Stimulated activated CD4-positive, alpha-beta T cell treated with anti-CD3 and anti-CD28 coated beads, Interleukin-12 subunit alpha, Interleukin-12 subunit beta, amount 100 ng/mL, for 4 hours (primary cell): ENCODE data around the gene EIPR1.
A peak's percentile ranks its signal among the peaks of the same experiment; 100 is the strongest.

ENCODE experiments used
- DNase-seq: peaks from one replicate; pipeline ENCODE4 v3.0.0-alpha.2; 2020

EIPR1 gene

DNA sequence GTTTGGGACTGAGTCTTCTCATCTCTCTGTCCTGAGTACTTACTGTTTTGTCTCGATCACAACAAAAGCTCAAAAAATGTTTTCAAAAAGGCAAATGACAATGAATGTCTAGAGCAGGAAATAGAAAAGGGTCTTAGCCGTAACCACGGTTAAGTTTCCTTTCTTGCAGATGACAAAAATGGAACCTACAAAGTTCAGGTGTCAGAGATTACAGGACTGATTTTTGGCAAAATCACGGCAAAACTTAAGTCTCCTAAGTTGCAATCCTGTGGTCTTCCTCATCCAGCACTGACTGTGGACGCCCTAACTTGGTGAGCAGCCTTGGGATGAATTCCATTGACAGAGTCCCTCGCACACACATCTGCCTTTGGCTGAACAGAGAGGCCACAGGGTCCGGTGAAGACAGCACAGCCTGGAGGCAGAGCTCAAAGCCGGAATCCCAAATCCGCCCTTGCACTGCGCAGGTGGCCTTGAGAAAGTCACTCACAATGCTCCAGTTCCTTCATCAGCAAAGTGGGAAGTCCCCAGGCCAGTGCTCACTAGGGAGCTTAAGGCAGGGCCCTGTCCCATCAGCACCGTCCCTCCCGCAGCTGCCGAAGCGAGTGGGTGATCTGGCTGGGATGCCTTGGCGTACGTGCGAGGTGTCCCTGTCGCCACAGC lies 55.2 kb downstream of the EIPR1 start:
- DNase-seq = no peak

DNA sequence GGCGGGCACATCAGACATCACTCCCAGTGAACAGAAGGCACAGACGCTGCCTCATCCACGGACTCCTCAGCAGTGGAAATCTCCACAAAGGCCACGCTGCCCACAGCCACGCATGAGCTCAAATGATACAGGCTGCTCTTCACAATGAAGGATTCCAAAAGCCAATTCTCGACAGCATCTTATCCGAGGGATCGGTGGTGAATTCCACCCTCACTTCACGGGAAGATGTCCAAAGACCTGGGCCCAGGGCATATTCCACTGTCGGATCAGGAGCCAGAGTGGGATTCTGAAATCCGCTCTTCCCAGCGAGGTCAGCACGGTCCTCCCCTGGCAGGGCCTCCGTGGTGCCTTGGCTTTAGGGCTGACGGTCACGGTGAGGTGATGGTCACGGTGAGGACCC lies 55.8 kb downstream of the EIPR1 start:
- no peak for DNase-seq

DNA sequence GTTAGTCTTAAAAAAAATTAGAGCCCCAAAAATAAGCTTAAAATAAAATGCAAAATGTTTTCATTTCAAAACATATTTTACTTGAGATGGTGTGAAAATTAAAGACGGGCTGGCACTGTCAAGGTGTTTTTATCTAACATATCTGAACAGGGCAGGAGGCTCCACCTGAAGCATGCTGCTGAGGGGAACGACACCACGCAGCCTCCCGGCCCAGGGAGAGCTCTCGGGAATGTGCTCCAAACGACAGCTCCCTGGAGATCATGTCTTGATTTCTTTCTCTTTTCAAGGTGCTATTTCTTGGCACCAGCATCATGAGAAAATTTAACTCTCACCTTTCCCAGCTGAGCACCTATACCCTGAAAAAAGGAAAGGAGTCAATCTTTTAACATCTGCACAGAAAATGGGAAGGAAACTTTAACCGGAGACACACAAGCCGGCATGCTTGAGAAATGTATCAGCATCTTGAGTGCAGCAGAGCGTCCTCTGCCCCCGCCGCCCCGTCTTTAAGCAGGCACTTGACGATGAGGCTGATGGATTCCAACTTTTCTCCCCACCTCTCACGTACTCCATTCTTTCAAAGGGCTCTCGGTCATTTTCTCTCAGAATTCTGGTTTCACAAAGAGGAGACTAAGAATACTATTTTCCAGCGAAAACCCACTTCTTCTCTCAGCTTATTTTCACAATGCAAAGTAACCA lies 56.6 kb downstream of the EIPR1 start:
- no peak for DNase-seq

DNA sequence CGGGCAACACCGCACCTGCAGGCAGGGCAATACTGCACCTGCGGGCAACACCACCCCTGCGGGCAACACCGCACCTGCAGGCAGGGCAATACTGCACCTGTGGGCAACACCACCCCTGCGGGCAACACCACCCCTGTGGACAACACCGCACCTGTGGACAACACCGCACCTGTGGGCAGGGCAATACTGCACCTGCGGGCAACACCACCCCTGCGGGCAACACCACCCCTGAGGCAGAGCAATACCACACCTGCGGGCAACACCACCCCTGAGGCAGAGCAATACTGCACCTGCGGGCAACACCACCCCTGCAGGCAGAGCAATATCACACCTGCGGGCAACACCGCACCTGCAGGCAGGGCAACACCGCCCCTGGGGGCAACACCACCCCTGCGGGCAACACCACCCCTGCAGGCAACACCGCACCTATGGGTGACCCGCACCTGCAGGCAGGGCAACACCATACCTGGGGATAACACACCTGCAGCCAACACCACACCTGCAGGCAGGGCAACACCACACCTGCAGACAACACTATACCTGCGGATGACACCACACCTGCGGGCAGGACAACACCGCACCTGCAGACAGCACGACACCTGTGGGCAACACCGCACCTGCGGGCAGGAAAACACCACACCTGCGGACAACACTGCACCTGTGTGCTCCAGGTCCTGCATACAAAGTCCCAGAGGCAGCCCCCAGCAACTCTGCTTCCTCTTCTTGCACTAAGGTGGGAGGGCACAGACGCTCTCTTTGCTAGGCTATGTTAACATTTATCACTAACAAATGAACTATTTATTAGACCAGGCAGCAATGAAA lies 57.7 kb downstream of the EIPR1 start:
- no peak for DNase-seq

DNA sequence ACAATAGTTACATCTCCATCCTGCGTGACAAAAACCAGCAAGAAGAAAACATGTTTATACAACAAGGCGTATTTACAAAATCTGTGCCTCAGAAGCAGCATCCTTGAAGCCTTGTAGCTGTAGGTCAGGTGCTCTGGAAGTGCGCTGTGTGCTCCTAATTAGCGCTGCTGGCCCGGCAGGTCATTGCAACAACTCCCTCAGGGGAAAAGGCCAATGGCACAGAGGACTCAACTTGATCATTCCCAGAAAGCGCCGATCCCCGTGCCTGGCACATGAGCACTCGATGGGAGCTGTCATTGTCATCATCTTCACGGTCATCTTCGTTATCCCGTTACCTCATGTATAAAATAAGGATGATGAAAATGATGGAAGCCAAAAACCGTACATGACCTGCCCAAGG lies 58.5 kb downstream of the EIPR1 start:
- DNase-seq = no peak

DNA sequence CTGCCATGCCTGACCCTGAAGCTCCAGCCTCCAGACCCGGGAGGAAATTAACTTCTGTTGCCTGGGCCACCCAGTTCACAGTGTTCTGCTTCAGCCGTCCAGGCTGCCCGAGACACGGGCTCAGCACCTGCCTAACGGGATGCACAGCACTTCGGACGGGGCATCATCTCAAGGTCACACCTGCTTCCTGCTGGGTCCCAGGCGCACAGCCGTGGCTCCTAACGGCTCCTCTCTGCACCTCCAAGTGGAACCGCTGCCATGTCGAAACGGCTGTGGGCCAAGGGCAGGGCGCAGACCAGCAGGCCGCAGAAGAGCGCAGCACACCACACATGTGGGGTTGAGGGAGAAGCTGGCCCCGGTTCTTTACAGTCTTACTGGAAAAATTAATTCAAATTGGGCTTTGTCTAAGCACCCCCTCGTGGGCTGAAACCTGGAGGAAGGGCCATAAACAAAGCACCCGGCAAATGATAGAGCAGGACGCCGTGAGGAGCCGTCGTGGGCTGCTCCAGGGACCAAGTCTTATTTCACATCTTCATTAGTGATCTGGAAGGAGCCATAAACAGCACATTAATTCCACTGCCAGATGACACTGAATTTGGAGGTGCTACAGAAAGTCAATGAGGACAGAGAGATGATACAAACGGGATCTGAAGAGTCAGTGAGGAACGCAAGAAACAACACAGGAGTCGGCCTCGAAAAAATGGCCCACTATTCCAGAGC lies 59.6 kb downstream of the EIPR1 start:
- DNase-seq = no peak

DNA sequence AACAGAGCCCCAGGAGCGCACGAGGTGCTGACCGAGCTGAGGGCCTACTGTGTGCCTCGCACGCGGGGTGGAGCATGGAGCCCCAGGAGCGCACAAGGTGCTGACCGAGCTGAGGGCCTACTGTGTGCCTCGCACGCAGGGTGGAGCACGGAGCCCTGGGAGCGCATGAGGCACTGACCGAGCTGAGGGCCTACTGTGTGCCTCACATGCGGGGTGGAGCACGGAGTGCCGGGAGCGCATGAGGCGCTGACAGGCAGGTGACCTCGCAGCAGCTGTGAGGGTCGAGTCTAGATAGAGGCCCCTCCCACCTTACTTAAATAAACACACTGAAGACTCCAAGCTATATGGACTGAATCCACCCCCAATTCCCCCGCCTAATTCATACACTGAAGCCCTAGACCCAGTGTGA lies 60.3 kb downstream of the EIPR1 start:
- DNase-seq = no peak

DNA sequence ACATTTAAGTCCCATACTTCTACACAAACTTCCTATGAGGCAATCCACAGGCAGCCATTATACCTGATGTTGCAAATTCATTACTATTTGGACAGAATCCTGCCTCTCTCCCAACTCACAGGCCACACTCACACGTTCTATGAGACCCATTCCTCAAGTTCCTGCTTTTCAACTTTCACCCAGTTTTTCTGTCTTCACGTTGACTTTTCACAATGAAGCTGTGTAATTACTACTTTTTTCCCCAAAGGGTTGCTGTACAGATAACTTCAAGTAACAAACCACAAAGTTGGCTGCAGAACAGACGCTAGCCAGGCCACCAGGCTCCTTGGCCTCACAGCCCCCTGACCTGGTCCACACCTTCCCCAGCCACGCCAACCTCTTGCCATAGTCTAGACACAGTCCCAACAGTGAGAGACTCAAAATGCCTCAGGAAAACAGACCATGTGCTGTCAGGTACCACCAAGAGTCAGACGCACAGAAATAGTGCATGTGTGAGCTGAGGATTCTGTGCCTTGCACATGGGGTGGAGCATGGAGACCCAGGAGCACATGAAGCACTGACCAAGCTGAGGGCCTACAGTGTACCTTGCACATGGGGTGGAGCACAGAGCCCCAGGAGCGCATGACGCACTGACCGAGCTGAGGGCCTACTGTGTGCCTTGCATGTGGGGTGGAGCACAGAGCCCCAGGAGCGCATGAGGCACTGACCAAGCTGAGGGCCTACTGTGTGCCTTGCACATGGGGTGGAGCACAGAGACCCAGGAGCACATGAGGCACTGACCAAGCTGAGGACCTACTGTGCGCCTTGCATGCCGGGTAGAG lies 61.0 kb downstream of the EIPR1 start:
- no peak for DNase-seq

DNA sequence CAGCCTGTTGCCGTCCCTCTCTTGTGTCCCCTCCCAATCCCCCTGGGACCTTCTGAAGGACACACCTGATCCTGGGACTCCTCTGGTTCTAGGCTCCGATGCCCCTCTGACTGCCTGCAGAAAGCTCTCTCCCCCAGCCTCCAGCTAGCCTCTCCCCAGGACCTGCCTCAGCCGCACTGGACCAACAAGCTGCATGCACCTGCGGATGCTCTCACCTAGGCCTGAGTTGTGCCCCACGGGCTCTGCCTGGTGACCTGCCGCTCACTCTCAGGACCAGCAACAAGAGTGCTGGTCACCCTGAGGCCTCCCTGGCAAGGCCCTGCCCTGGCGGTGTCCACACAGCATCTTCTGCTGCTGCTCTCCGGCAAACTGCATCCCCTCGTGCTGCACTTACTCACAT lies 63.0 kb downstream of the EIPR1 start:
- DNase-seq = no peak

DNA sequence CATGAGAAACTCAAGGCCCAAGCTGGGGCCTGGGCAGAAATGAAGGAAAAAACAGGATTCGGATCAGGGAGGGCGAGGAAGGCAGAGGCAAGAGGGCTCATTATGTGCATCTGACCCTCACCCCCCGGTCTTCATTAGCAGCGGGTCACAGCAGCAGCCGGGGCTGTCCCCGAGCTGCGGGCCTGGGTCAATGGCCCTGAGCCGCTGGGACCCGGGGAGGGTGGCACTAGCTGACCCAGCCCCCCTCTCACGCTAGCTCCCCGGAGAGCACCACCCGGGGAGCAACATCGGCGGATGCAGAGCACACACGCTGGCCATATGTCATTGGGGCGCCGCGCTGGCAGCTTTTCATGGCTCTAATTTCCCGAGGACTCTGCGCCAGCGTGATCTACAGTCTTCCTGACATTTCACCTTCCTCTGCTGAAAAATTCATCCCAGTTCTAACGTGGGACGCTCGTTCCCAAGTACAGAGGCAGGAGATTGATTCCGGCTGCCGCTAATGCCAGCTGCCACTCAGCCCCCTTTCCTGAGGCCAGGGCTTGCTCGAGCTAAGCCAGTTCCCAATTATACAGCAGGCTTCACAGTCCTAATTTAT lies 63.7 kb downstream of the EIPR1 start:
- DNase-seq = no peak

DNA sequence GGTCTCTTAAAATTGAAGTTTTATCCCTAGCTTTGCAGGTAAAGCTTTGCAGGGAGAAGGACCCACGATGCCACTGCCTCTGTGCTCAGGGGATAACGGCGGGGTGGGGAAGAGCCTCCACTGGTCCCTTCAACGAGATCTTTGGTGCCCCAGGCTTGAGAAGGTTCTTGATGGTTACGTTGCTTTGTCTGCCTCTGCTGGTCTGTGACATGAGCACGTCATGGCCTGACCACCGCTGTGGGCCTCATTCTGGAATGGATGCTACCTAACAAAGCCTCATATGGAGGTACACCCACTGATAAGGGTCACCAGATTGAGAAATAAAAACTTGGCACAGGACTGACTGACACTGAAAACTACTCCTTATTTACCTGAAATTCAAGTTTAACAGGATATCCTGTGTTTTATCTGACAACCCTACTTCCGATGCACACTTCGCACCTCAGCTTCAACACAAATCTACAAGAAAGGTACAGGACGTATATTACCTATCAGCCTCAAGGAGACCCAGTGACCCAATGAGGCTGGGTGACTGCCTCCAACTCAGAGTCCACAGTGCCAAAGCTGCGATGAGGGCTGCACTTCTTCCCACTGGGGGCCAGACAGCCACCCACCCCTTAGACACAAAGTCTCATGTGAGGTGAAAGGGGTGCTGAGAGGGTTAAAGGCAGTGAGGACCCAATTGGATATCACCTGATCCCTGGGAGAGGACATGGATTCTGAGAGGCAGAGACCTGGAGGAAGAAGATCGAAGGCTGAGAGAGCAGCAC lies 64.9 kb downstream of the EIPR1 start:
- DNase-seq = no peak

DNA sequence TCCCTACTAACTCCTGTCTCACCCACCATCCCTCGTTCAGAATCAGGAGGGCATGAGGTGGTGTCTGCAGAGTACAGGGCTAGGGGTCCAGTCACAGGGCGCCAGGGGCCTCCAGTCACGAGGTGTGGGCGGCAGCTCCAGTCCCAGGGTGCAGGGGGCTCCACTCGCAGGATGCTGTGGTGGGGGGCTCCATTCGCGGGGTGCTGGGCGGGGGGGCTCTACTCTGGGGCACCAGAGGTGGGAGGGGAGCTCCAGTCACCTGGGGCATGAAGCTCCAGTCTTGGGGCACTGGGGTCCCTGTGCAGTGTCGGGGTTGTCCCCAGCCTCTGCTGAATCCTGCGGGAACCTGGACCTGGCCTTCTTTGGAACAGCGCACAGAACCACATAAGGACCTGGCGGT lies 66.0 kb downstream of the EIPR1 start:
- no peak for DNase-seq

DNA sequence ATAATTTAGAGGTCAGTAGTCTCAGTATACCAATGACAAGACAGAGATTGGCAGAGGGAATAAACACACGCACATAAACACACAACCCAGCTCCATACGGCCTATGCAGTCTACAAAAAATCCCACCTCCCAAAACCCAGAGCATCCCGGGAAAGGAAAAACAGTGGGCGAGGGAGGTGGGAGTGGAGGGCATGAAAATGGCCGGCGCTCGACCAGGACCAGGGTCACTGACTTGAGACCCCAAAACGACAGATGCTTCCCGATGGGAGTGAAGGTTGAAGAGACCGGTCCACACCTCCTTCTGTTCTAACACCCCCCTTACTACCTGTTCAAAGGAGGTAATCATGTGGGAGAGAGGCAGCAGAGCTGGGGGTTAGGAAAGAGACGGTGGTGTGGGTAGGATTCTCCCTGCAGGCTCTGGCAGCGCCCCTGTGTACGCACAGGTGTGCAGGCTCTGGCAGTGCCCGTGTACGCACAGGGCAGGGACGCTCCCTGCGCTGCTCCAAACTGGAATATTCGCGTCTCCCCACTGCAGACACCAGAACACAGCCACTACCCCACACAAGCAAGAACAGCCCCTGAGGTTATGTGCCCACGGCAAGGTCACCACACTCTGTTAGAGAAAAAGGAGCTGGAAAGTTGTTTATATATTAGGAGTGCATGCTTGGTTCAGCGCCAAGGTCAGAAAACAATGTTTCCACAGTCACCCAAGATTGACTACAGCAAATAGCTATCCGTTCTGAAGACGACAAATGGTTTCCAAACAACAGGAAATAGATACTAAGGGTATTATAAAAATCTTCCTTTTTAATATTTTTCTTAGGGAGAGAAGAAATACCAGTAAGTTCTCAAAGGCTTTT lies 67.9 kb downstream of the EIPR1 start:
- DNase-seq = no peak

DNA sequence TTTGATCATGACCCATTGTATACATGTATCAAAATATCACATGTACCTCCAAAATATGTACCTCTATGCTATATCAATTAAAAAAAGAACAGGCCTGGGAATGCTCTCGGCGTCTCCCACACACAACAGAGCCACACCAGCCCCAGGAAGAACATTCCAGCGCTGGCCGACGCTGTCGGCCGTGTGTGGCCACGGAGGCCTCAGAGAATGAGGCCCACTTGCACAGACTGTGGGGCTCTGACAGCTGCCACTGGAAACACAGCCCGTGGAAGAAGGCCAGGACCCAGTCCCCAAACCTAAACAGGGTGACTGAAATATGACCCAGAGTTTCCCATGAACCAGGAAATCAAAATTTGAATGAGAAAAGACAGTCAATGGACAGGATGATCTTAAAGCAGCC lies 69.7 kb downstream of the EIPR1 start:
- DNase-seq = no peak

DNA sequence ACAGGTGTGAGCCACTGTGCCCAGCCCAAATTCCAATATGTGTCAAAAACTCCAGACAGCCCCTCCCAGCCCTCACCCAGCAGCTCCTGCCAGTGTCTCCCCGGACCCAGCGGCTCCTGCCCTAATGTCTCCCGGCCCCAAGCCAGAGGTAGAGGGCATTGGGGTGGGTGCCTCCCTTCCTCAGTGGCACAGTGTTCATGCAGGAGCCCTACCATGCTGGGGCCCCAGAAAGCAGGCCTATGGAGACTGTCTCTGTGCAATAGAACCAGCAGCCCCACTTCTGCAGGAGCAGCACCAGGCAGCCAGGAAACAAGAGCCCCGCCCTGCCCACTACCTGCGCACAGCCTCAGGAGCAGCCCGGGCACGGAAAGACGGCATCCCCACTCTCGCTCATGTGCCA lies 70.4 kb downstream of the EIPR1 start:
- DNase-seq = no peak

DNA sequence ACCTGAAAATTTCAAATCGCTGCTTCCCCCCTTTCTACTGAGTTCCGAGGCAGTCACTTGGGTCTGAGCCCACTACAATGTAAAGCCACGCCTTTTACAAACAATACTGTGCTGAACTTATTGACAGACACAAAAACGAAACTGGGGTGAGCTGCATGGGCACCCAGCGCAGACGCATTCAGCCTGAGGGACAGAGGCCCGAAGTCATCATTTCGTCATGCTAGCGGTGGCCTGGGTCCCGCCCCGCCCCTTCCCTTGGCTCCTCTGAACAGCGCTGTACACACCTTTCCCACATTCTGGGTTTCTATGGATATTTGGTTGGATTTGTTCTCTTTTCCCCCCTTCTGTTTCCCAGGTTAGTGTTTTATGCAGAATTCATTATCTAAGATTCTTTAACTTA lies 71.7 kb downstream of the EIPR1 start:
- no peak for DNase-seq

DNA sequence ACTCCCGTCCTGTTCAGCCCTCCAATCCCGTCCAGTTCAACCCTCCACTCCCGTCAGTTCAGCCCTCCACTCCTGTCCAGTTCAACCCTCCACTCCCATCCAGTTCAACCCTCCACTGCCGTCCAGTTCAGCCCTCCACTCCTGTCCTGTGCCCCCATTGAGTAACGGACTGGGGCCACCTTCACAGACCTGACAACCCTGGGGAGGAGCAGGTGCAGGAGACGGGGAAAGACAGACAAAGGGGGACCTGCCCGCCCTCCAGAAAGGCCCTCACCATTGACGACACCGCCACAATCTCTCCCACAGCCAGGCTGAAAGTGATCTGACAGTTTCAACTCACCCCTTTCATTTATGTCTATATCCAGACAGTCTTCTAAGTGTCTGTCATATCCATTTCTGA lies 72.2 kb downstream of the EIPR1 start:
- DNase-seq = no peak

DNA sequence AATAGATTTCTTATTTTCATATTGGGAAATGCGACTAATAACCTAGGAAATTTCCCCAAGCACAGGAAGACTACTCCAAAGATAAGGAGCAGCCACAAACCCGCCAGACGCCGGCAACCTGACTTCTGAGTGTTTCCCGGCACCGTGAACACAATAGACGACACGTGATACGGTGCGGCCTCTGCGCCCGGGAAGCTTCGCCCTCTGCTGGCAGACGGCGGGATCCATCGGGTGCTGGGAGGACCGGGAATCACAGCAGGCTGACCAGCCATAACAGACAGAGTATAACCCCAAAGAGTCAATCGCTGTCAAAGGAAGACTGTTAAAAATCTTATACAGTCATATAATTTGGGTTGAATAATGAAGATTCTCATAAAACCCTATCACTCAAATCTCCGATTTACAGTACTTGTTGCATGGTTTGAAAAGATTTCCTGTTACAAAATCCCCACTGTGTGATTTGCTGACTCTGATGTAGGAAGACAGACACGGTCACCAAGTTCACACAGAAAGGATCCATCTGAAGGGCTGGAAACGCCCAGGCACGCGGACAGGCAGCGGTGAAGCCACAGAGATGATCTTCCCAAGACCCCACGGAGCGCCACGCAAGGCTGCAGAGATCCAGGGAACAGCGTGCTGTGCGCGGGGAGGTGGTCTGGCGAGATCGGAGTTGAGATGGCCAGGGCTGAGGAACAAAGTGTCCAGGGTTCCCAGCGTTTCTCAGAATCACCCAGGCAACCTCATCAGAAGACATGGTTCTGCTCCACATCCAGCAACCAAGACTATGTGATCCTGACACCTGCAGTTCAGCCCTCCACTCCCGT lies 73.8 kb downstream of the EIPR1 start:
- peak; percentile 79 for DNase-seq
